Astrocyte (in vitro differentiated cells and primary cell): Measurements from ENCODE around the gene NCR3LG1. TPM values are rescaled to one million over a fixed set of nuclear protein-coding genes. Genes with fewer than 3 reads are reported as not detected.

Experiments used
- DNase-seq: peaks from one replicate; pipeline ENCODE4 v3.0.0-alpha.2; 2010; ENCODE audit warnings: low read depth
- FAIRE-seq: peaks from 2 replicates; lab custom pipeline; 2011; peaks lifted over from hg19 to GRCh38; lab: Jason Lieb, UNC
- H2AFZ ChIP-seq: 2 replicates; pipeline ENCODE4 v1.6.0; 2012; ENCODE audit warnings: low read depth, low read length, inconsistent platforms
- H3K27ac ChIP-seq: 2 replicates; pipeline ENCODE4 v1.5.1; 2011; ENCODE audit warnings: low read depth, low read length, inconsistent platforms
- H3K27me3 ChIP-seq: 2 replicates; pipeline ENCODE4 v1.6.0; 2011; ENCODE audit warnings: low read length, inconsistent platforms; ENCODE audit not compliant: insufficient read depth
- H3K36me3 ChIP-seq: 2 replicates; pipeline ENCODE4 v1.5.1; 2011; ENCODE audit warnings: low read length, inconsistent platforms; ENCODE audit not compliant: insufficient read depth
- H3K4me1 ChIP-seq: 2 replicates; pipeline ENCODE4 v1.5.1; 2011; ENCODE audit warnings: low read length, inconsistent platforms; ENCODE audit not compliant: insufficient read depth
- H3K4me2 ChIP-seq: 2 replicates; pipeline ENCODE4 v1.6.0; 2012; ENCODE audit warnings: low read length, inconsistent platforms
- H3K4me3 ChIP-seq: 2 replicates; pipeline ENCODE4 v1.5.1; 2011; ENCODE audit warnings: low read depth, mild to moderate bottlenecking, low read length, inconsistent platforms; ENCODE audit not compliant: insufficient read depth
- H3K79me2 ChIP-seq: 2 replicates; pipeline ENCODE4 v1.6.0; 2012; ENCODE audit warnings: mild to moderate bottlenecking, low read length, inconsistent platforms; ENCODE audit not compliant: insufficient read depth
- H3K9ac ChIP-seq: 2 replicates; pipeline ENCODE4 v1.6.0; 2012; ENCODE audit warnings: mild to moderate bottlenecking, low read length, inconsistent platforms
- H3K9me3 ChIP-seq: 2 replicates; pipeline ENCODE4 v1.5.1; 2012; ENCODE audit warnings: low read depth, mild to moderate bottlenecking, low read length, inconsistent platforms; ENCODE audit not compliant: insufficient read depth
- H4K20me1 ChIP-seq: 2 replicates; pipeline ENCODE4 v1.6.0; 2012; ENCODE audit warnings: low read length, inconsistent platforms; ENCODE audit not compliant: insufficient read depth
- H3K27ac Mint-ChIP-seq: one replicate; pipeline ENCODE4 v1.8.0; 2021; ENCODE audit warnings: mild to moderate bottlenecking, mixed read lengths; ENCODE audit not compliant: unreplicated experiment
- H3K27me3 Mint-ChIP-seq: one replicate; pipeline ENCODE4 v1.8.0; 2021; ENCODE audit warnings: low read depth, mixed read lengths; ENCODE audit not compliant: unreplicated experiment
- H3K36me3 Mint-ChIP-seq: one replicate; pipeline ENCODE4 v1.8.0; 2021; ENCODE audit warnings: low read depth, mixed read lengths; ENCODE audit not compliant: unreplicated experiment
- H3K4me1 Mint-ChIP-seq: one replicate; pipeline ENCODE4 v1.8.0; 2021; ENCODE audit warnings: low read depth, mixed read lengths; ENCODE audit not compliant: unreplicated experiment
- H3K4me3 Mint-ChIP-seq: one replicate; pipeline ENCODE4 v1.8.0; 2021; ENCODE audit warnings: mild to moderate bottlenecking, moderate library complexity, mixed read lengths; ENCODE audit not compliant: unreplicated experiment
- H3K9me3 Mint-ChIP-seq: one replicate; pipeline ENCODE4 v1.8.0; 2021; ENCODE audit warnings: mild to moderate bottlenecking, mixed read lengths; ENCODE audit not compliant: unreplicated experiment
- CTCF ChIP-seq: IDR thresholded peaks from 2 replicates; pipeline ENCODE4 v1.5.1; 2011; ENCODE audit warnings: low read depth, mild to moderate bottlenecking, inconsistent platforms, low read length, moderate library complexity; ENCODE audit not compliant: insufficient read depth
- EZH2 ChIP-seq: IDR thresholded peaks from 2 replicates; pipeline ENCODE4 v1.6.1; 2012; ENCODE audit warnings: mild to moderate bottlenecking, low read length, inconsistent platforms; ENCODE audit not compliant: insufficient read depth
- total RNA-seq: library from RNA; stranded (reverse); gene quantifications from 2 replicates; pipeline ENCODE4 v1.2.1, GENCODE V29; 2021

The NCR3LG1 gene
- total RNA-seq, 1 donor from 2014 or later = 3.3 TPM

- Histone ChIP-seq H3K9ac (no peak overlapping the region), H3K4me1 (no peaks in the 10 kb centered on the region), H3K79me2 (no peaks in the 10 kb centered on the region), H3K4me2 (no peak overlapping the region), H3K27ac (no peak overlapping the region), H3K9me3 (no peaks in the 10 kb centered on the region), H3K27me3 (peaks cover 19% of the 10 kb centered on the region), H3K4me3 (no peak overlapping the region), H4K20me1 (no peaks in the 10 kb centered on the region), H2AFZ (no peak overlapping the region), H3K36me3 (no peaks in the 10 kb centered on the region)
- FAIRE-seq (no peak), DNase-seq (no peak)
- H3K27me3 Mint-ChIP-seq = peaks cover 77% of the 10 kb centered on the region
- no peak for TF ChIP-seq CTCF
- H3K36me3 Mint-ChIP-seq = peaks cover 1% of the 10 kb centered on the region
- no peak overlapping the region for H3K27ac Mint-ChIP-seq
- H3K4me3 Mint-ChIP-seq = no peak overlapping the region
- no peaks in the 10 kb centered on the region for H3K4me1 Mint-ChIP-seq
- no peaks in the 10 kb centered on the region for H3K9me3 Mint-ChIP-seq
Measured at GRCh38 chr11:17416492-17416891, 64.9 kb downstream of the NCR3LG1 start.

GRCh38 chr11:17418444-17419081, 67.0 kb downstream of the NCR3LG1 start:
- H3K36me3 ChIP-seq = no peaks in the 10 kb centered on the region
- FAIRE-seq (no peak), DNase-seq (peak; percentile 5)
- H3K27me3 ChIP-seq = peaks cover 25% of the 10 kb centered on the region
- Mint-ChIP-seq H3K36me3 (no peaks in the 10 kb centered on the region), H3K27me3 (peaks cover 82% of the 10 kb centered on the region), H3K27ac (no peak overlapping the region), H3K4me3 (no peak overlapping the region), H3K9me3 (no peaks in the 10 kb centered on the region), H3K4me1 (no peaks in the 10 kb centered on the region)
- no peak for TF ChIP-seq EZH2
- TF ChIP-seq CTCF = no peak
- H4K20me1 ChIP-seq = no peaks in the 10 kb centered on the region
- H3K4me3 ChIP-seq = no peak overlapping the region
- no peak overlapping the region for H3K4me2 ChIP-seq
- no peak overlapping the region for H2AFZ ChIP-seq
- no peaks in the 10 kb centered on the region for H3K4me1 ChIP-seq
- H3K27ac ChIP-seq = no peak overlapping the region
- H3K9me3 ChIP-seq = no peaks in the 10 kb centered on the region
- no peak overlapping the region for H3K9ac ChIP-seq
- no peaks in the 10 kb centered on the region for H3K79me2 ChIP-seq

GRCh38 chr11:17421781-17422180, 70.2 kb downstream of the NCR3LG1 start:
- H3K4me3 ChIP-seq = no peak overlapping the region
- no peaks in the 10 kb centered on the region for H3K9me3 ChIP-seq
- H4K20me1 ChIP-seq = no peaks in the 10 kb centered on the region
- no peak overlapping the region for H2AFZ ChIP-seq
- no peaks in the 10 kb centered on the region for H3K36me3 ChIP-seq
- H3K4me2 ChIP-seq = no peak overlapping the region
- TF ChIP-seq CTCF = no peak
- no peak for TF ChIP-seq EZH2
- no peak for FAIRE-seq
- DNase-seq = no peak
- H3K4me3 Mint-ChIP-seq = no peak overlapping the region
- H3K27me3 ChIP-seq = peaks cover 25% of the 10 kb centered on the region
- no peak overlapping the region for H3K27ac Mint-ChIP-seq
- no peak overlapping the region for H3K9ac ChIP-seq
- no peaks in the 10 kb centered on the region for H3K4me1 Mint-ChIP-seq
- no peaks in the 10 kb centered on the region for H3K9me3 Mint-ChIP-seq
- no peaks in the 10 kb centered on the region for H3K36me3 Mint-ChIP-seq
- H3K27ac ChIP-seq = no peak overlapping the region
- H3K4me1 ChIP-seq = no peaks in the 10 kb centered on the region
- peaks cover 57% of the 10 kb centered on the region for H3K27me3 Mint-ChIP-seq
- no peaks in the 10 kb centered on the region for H3K79me2 ChIP-seq
